Peyer's patch (tissue), 4 donors: ENCODE measurements around the gene HSPB7. TPM values are rescaled to one million over a fixed set of nuclear protein-coding genes. Genes with fewer than 3 reads are reported as not detected.

Source experiments
- DNase-seq, 3 donors: peaks; one replicate each; pipeline ENCODE4 v3.0.0-alpha.2; 2017 to 2019
- H3K27ac ChIP-seq, 4 donors: fragments of 200-600 bp; sonication (generic); one replicate each; pipeline ENCODE4 v1.5.1; 2016 to 2019
- H3K27me3 ChIP-seq, 2 donors: fragments of 200-600 bp; sonication (generic); one replicate each; pipeline ENCODE4 v1.5.1; 2019
- H3K36me3 ChIP-seq, 3 donors: fragments of 200-600 bp; sonication (generic); one replicate each; pipeline ENCODE4 v1.5.1; 2016 to 2019
- H3K4me1 ChIP-seq, 4 donors: fragments of 200-600 bp; sonication (generic); one replicate each; pipeline ENCODE4 v1.5.1; 2016 to 2019
- H3K4me3 ChIP-seq, 4 donors: fragments of 200-600 bp; sonication (generic); 1 replicate in 3 of 4; 2 replicates in 1 of 4; pipeline ENCODE4 v1.5.1; 2016 to 2019; ENCODE audit warnings: mild to moderate bottlenecking in 1 of 4
- H3K9me3 ChIP-seq, 4 donors: fragments of 200-600 bp; sonication (generic); one replicate each; pipeline ENCODE4 v1.5.1; 2016 to 2019; ENCODE audit warnings: mild to moderate bottlenecking in 1 of 4
- POLR2A ChIP-seq, 2 donors: fragments of 450-650 bp; IDR thresholded peaks; one replicate each; pipeline ENCODE4 v1.5.1; 2017; ENCODE audit warnings: antibody characterized with exemption in 2 of 2, mild to moderate bottlenecking in 2 of 2, moderate library complexity in 2 of 2
- total RNA-seq, 4 donors: library from RNA; depleted of rRNA; stranded (reverse); fragments of >200 nt; gene quantifications; one replicate each; pipeline ENCODE4 v1.1.0, GENCODE V29; 2016
- TF ChIP-seq, protein P1 (sequence below), 6 experiments: fragments of 450-650 bp in 4 of 6; fragments of 200-600 bp in 2 of 6; sonication (generic) in 1 of 6; IDR thresholded peaks; one replicate each; pipeline ENCODE4 v1.5.1; 2017 to 2019; ENCODE audit warnings: antibody characterized with exemption in 6 of 6, mild to moderate bottlenecking in 3 of 6, moderate library complexity in 1 of 6

HSPB7 gene
- total RNA-seq, 4 donors from 2014 or later = 1.1 to 5.2 (median 1.1) TPM; not detected in 1

- Histone ChIP-seq H3K27ac (no peak overlapping the region), H3K27me3 (no peaks in the 10 kb centered on the region), H3K9me3 (no peaks in the 10 kb centered on the region), H3K4me1 (peaks cover 0 to 6% (median 2%) of the 10 kb centered on the region in 4 donors), H3K36me3 (no peaks in the 10 kb centered on the region), H3K4me3 (no peak overlapping the region)
- DNase-seq = no peak
- TF ChIP-seq, protein P1, sequence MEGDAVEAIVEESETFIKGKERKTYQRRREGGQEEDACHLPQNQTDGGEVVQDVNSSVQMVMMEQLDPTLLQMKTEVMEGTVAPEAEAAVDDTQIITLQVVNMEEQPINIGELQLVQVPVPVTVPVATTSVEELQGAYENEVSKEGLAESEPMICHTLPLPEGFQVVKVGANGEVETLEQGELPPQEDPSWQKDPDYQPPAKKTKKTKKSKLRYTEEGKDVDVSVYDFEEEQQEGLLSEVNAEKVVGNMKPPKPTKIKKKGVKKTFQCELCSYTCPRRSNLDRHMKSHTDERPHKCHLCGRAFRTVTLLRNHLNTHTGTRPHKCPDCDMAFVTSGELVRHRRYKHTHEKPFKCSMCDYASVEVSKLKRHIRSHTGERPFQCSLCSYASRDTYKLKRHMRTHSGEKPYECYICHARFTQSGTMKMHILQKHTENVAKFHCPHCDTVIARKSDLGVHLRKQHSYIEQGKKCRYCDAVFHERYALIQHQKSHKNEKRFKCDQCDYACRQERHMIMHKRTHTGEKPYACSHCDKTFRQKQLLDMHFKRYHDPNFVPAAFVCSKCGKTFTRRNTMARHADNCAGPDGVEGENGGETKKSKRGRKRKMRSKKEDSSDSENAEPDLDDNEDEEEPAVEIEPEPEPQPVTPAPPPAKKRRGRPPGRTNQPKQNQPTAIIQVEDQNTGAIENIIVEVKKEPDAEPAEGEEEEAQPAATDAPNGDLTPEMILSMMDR (IDR thresholded peaks at IDR 0.05) = no peak
- TF ChIP-seq POLR2A (IDR thresholded peaks at IDR 0.05) = no peak
Measured at GRCh38 chr1:16050328-16050727, 32.5 kb upstream of the HSPB7 start.

GRCh38 chr1:16048573-16049189 is 30.8 kb upstream of the HSPB7 start:
- Histone ChIP-seq H3K4me1 (peaks cover 0 to 6% (median 2%) of the 10 kb centered on the region in 4 donors), H3K27me3 (no peaks in the 10 kb centered on the region), H3K4me3 (peak overlapping the region in 3 of 4 donors; percentile 26 to 50 (median 30)), H3K36me3 (no peaks in the 10 kb centered on the region), H3K27ac (no peak overlapping the region), H3K9me3 (no peaks in the 10 kb centered on the region)
- TF ChIP-seq POLR2A (IDR thresholded peaks at IDR 0.05) = no peak
- TF ChIP-seq, protein P1 (IDR thresholded peaks at IDR 0.05) = no peak
- DNase-seq = no peak

- no peak for TF ChIP-seq POLR2A (IDR thresholded peaks at IDR 0.05)
- TF ChIP-seq, protein P1 (IDR thresholded peaks at IDR 0.05) = no peak
- Histone ChIP-seq H3K9me3 (no peaks in the 10 kb centered on the region), H3K36me3 (no peaks in the 10 kb centered on the region), H3K4me3 (peak overlapping the region in 1 of 4 donors; percentile 26), H3K27me3 (no peaks in the 10 kb centered on the region), H3K27ac (no peak overlapping the region), H3K4me1 (peaks cover 0 to 6% (median 2%) of the 10 kb centered on the region in 4 donors)
- DNase-seq = no peak
Measured at GRCh38 chr1:16047791-16048475, 30.1 kb upstream of the HSPB7 start.

DNA sequence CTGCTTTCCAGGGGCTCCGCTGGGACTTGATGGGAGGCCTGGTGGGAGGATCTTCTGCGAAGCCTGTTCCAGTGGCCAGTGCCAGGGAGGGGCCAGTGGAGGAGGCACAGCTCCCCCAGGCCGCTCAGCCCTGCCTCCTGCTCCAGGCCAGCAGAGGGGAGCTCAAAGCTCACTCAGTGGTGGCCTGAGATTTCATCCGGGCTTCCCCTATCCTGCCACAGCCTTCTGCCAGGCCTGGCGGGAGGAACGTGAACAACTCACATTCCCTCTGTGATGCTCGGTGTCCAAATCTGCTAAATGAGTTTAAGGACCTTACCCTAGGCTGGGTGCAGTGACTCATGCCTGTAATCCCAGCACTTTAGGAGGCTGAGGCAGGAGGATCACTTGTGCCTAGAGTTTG is 29.0 kb upstream of the HSPB7 start:
- no peaks in the 10 kb centered on the region for H3K36me3 ChIP-seq
- no peak overlapping the region for H3K4me3 ChIP-seq
- no peaks in the 10 kb centered on the region for H3K27me3 ChIP-seq
- TF ChIP-seq, protein P1 (IDR thresholded peaks at IDR 0.05) = no peak
- no peak for TF ChIP-seq POLR2A (IDR thresholded peaks at IDR 0.05)
- peaks cover 0 to 6% (median 2%) of the 10 kb centered on the region in 4 donors for H3K4me1 ChIP-seq
- no peak for DNase-seq
- H3K27ac ChIP-seq = no peak overlapping the region
- H3K9me3 ChIP-seq = no peaks in the 10 kb centered on the region

DNA sequence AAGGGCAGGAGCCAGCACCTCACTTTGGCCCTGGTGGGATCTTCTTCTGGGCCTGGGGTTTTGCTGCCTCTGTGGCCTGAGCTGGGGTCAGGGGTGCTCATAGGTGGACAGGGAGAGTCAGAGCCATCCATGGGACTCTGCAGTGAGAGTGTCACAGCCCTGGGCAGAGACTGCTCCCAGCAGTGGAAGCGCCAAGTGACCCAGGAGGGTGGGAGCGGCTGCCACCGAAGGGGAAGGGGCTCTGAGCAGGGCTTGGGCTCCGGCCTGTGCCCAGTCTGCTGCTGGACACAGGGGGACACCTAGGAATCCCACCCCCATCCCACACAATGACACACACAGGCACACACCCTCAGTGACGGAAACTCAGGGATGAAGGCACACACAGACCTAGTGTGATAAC is 26.1 kb upstream of the HSPB7 start:
- no peak overlapping the region for H3K4me3 ChIP-seq
- H3K9me3 ChIP-seq = no peaks in the 10 kb centered on the region
- DNase-seq = no peak
- H3K27me3 ChIP-seq = no peaks in the 10 kb centered on the region
- no peak overlapping the region for H3K27ac ChIP-seq
- H3K4me1 ChIP-seq = peaks cover 0 to 4% (median 2%) of the 10 kb centered on the region in 4 donors
- no peak for TF ChIP-seq POLR2A (IDR thresholded peaks at IDR 0.05)
- TF ChIP-seq, protein P1 (IDR thresholded peaks at IDR 0.05) = no peak
- H3K36me3 ChIP-seq = no peaks in the 10 kb centered on the region
